AG10803 (cell line): Measurements from ENCODE around the gene RUNDC3A.

ENCODE experiments used
- DNase-seq: peaks from one replicate; pipeline ENCODE4 v3.0.0; 2010; ENCODE audit warnings: low read depth
- H3K4me3 ChIP-seq: 2 replicates; pipeline ENCODE4 v1.5.1; 2011; ENCODE audit warnings: mild to moderate bottlenecking, low read length, control low read depth
- CTCF ChIP-seq: conservative IDR thresholded peaks from 2 replicates; pipeline ENCODE4 v1.5.1; 2011; ENCODE audit warnings: mild to moderate bottlenecking, low read length, control low read depth, inconsistent platforms

The RUNDC3A gene

GRCh38 chr17:44355642-44356099, 47.3 kb downstream of the RUNDC3A start:
- DNase-seq: no peak
- no peak overlapping the region for H3K4me3 ChIP-seq
- no peak for TF ChIP-seq CTCF

- H3K4me3 ChIP-seq: no peak overlapping the region
- no peak for TF ChIP-seq CTCF
- no peak for DNase-seq
Measured at GRCh38 chr17:44356241-44356640, 47.8 kb downstream of the RUNDC3A start.

- no peak for DNase-seq
- TF ChIP-seq CTCF: no peak
- no peak overlapping the region for H3K4me3 ChIP-seq
Measured at GRCh38 chr17:44358066-44358465, 49.7 kb downstream of the RUNDC3A start.

GRCh38 chr17:44359006-44359405, 50.6 kb downstream of the RUNDC3A start:
- H3K4me3 ChIP-seq: no peak overlapping the region
- TF ChIP-seq CTCF: no peak
- no peak for DNase-seq

GRCh38 chr17:44359458-44360143, 51.2 kb downstream of the RUNDC3A start:
- H3K4me3 ChIP-seq: no peak overlapping the region

GRCh38 chr17:44360144-44360533, 51.7 kb downstream of the RUNDC3A start:
- no peak for TF ChIP-seq CTCF
- DNase-seq: no peak
- H3K4me3 ChIP-seq: no peak overlapping the region

More at GRCh38 chr17:44359458-44360143, 51.2 kb downstream of the RUNDC3A start:
- no peak for DNase-seq
- no peak for TF ChIP-seq CTCF

- no peak overlapping the region for H3K4me3 ChIP-seq
- peak; percentile 51 for DNase-seq
- TF ChIP-seq CTCF: no peak
Measured at GRCh38 chr17:44360826-44361225, 52.4 kb downstream of the RUNDC3A start.
